SK-N-SH (cell line): ENCODE results near the gene SV2C. TPM values are rescaled to one million over a fixed set of nuclear protein-coding genes. Genes with fewer than 3 reads are reported as not detected.

Experiments
- CTCF ChIA-PET: fragments of 300-600, 350-600 bp; formaldehyde crosslinking; extraction: SDS; loops from one replicate; lab custom pipeline; 2021; lab: Yijun Ruan, JAX
- POLR2A ChIA-PET: fragments of 350-600 bp; sonication (Branson Sonifier 250); formaldehyde crosslinking; extraction: SDS; loops from one replicate; lab custom pipeline; 2020; ENCODE audit warnings: antibody characterized with exemption, inconsistent platforms; lab: Yijun Ruan, JAX
- DNase-seq: peaks from one replicate; pipeline ENCODE4 v3.0.0; 2012
- H2AFZ ChIP-seq: fragments of 200-600 bp; sonication (generic); 2 replicates; pipeline ENCODE4 v1.8.1; 2016; ENCODE audit warnings: antibody characterized with exemption, mild to moderate bottlenecking, low read depth
- H3F3A ChIP-seq: fragments of 200-600 bp; sonication (generic); replicated peaks from 2 replicates; pipeline ENCODE3; 2016; ENCODE audit warnings: antibody characterized with exemption, mild to moderate bottlenecking; ENCODE audit not compliant: insufficient read depth
- H3K27ac ChIP-seq, 2 experiments: fragments of 200-500 bp in 1 of 2; fragments of 200-600 bp in 1 of 2; sonication (Bioruptor generic) in 1 of 2; sonication (generic), shearing (Covaris generic) in 1 of 2; 2 replicates each; pipeline versions ENCODE4 v1.5.1 to v1.6.1; 2014 to 2016; ENCODE audit warnings: low read depth in 2 of 2, inconsistent platforms in 1 of 2, low read length in 1 of 2, mild to moderate bottlenecking in 1 of 2, mixed read lengths in 1 of 2
- H3K27me3 ChIP-seq: fragments of 200-600 bp; sonication (generic), shearing (Covaris generic); 2 replicates; pipeline ENCODE4 v1.6.1; 2016; ENCODE audit warnings: mixed run types; ENCODE audit not compliant: insufficient read depth
- H3K36me3 ChIP-seq, 2 experiments: fragments of 200-500 bp in 1 of 2; fragments of 200-600 bp in 1 of 2; sonication (Bioruptor generic) in 1 of 2; sonication (generic) in 1 of 2; replicated peaks in 1 of 2; 2 replicates each; pipeline versions ENCODE3 to v1.5.1; 2014 to 2016; ENCODE audit warnings: low read length in 1 of 2, mild to moderate bottlenecking in 1 of 2; ENCODE audit not compliant: insufficient read depth in 2 of 2, control insufficient read depth in 1 of 2
- H3K4me1 ChIP-seq, 2 experiments: fragments of 200-500 bp in 1 of 2; fragments of 200-600 bp in 1 of 2; sonication (Bioruptor generic) in 1 of 2; sonication (generic), shearing (Covaris generic) in 1 of 2; 2 replicates each; pipeline versions ENCODE4 v1.5.1 to v1.6.1; 2014 to 2016; ENCODE audit warnings: low read depth in 1 of 2, low read length in 1 of 2, mixed run types in 1 of 2; ENCODE audit not compliant: insufficient read depth in 2 of 2, control insufficient read depth in 1 of 2
- H3K4me2 ChIP-seq: fragments of 200-600 bp; sonication (generic), shearing (Covaris generic); 2 replicates; pipeline ENCODE4 v1.6.1; 2017; ENCODE audit warnings: mixed run types
- H3K4me3 ChIP-seq, 2 experiments: fragments of 200-500 bp in 1 of 2; fragments of 200-600 bp in 1 of 2; sonication (Bioruptor generic) in 1 of 2; sonication (generic), shearing (Covaris generic) in 1 of 2; 2 replicates each; pipeline versions ENCODE4 v1.5.1 to v1.8.1; 2014 to 2016; ENCODE audit warnings: low read depth in 2 of 2, inconsistent platforms in 1 of 2, low read length in 1 of 2, mild to moderate bottlenecking in 1 of 2, mixed read lengths in 1 of 2, moderate library complexity in 1 of 2
- H3K79me2 ChIP-seq: fragments of 200-600 bp; sonication (generic); 2 replicates; pipeline ENCODE4 v1.8.1; 2017; ENCODE audit warnings: mild to moderate bottlenecking; ENCODE audit not compliant: insufficient read depth
- H3K9ac ChIP-seq: fragments of 200-600 bp; sonication (generic); 2 replicates; pipeline ENCODE4 v1.6.1; 2017; ENCODE audit warnings: mixed run types
- H3K9me2 ChIP-seq: fragments of 200-600 bp; sonication (generic); 2 replicates; pipeline ENCODE4 v1.6.1; 2017; ENCODE audit warnings: mixed run types
- H3K9me3 ChIP-seq: fragments of 200-600 bp; sonication (generic); 2 replicates; pipeline ENCODE4 v1.6.1; 2017; ENCODE audit warnings: mixed run types, mild to moderate bottlenecking, moderate library complexity
- H4K20me1 ChIP-seq: fragments of 200-600 bp; sonication (generic); 2 replicates; pipeline ENCODE4 v1.6.1; 2017; ENCODE audit warnings: mild to moderate bottlenecking, mixed run types; ENCODE audit not compliant: insufficient read depth
- EZH2phosphoT487 ChIP-seq: fragments of 200-600 bp; sonication (generic); IDR thresholded peaks from 2 replicates; pipeline ENCODE4 v1.6.1; 2017; ENCODE audit warnings: low read depth, mixed run types, mild to moderate bottlenecking, antibody characterized with exemption, moderate library complexity, borderline replicate concordance
- FOSL2 ChIP-seq: IDR thresholded peaks from 2 replicates; pipeline ENCODE4 v1.4.0; 2012; ENCODE audit warnings: low read depth, mild to moderate bottlenecking, moderate library complexity, borderline replicate concordance
- GATA2 ChIP-seq: sonication (generic); formaldehyde crosslinking; IDR thresholded peaks from 2 replicates; pipeline ENCODE4 v1.5.0; 2020; ENCODE audit warnings: mild to moderate bottlenecking, missing genetic modification reagents
- JUND ChIP-seq: IDR thresholded peaks from 2 replicates; pipeline ENCODE4 v1.4.0; 2012
- MEF2A ChIP-seq: IDR thresholded peaks from 2 replicates; pipeline ENCODE4 v1.4.0; 2012; ENCODE audit warnings: low read depth, borderline replicate concordance
- MXI1 ChIP-seq: IDR thresholded peaks from 2 replicates; pipeline ENCODE4 v1.6.1; 2012; ENCODE audit warnings: mild to moderate bottlenecking, low read depth, low read length, improper control_type of control experiment
- NRF1 ChIP-seq: IDR thresholded peaks from 2 replicates; pipeline ENCODE4 v1.6.1; 2012; ENCODE audit warnings: low read depth, mild to moderate bottlenecking, low read length
- PBX3 ChIP-seq: IDR thresholded peaks from 2 replicates; pipeline ENCODE4; 2012
- POLR2AphosphoS5 ChIP-seq: IDR thresholded peaks from 2 replicates; pipeline ENCODE4 v1.6.1; 2012; ENCODE audit warnings: low read depth, low read length
- RCOR1 ChIP-seq: fragments of 150-350 bp; IDR thresholded peaks from 2 replicates; pipeline ENCODE4 v1.6.1; 2017; ENCODE audit warnings: antibody characterized with exemption, low read length
- REST ChIP-seq: IDR thresholded peaks from 2 replicates; pipeline ENCODE4 v1.6.1; 2012; ENCODE audit warnings: mild to moderate bottlenecking, low read depth, low read length, moderate library complexity
- RXRA ChIP-seq: IDR thresholded peaks from 2 replicates; pipeline ENCODE4 v1.4.0; 2012; ENCODE audit warnings: low read depth, mild to moderate bottlenecking, borderline replicate concordance
- SIN3A ChIP-seq: IDR thresholded peaks from 2 replicates; pipeline ENCODE4 v1.6.1; 2012; ENCODE audit warnings: low read depth, mild to moderate bottlenecking, low read length, moderate library complexity, borderline replicate concordance
- TAF1 ChIP-seq: IDR thresholded peaks from 2 replicates; pipeline ENCODE4 v1.6.1; 2012; ENCODE audit warnings: low read depth, mild to moderate bottlenecking, low read length, moderate library complexity, borderline replicate concordance
- TCF12 ChIP-seq: IDR thresholded peaks from 2 replicates; pipeline ENCODE4 v1.4.0; 2012
- TEAD4 ChIP-seq: IDR thresholded peaks from 2 replicates; pipeline ENCODE4 v1.4.0; 2012; ENCODE audit warnings: mild to moderate bottlenecking, borderline replicate concordance; ENCODE audit not compliant: insufficient read depth
- YY1 ChIP-seq: IDR thresholded peaks from 2 replicates; pipeline ENCODE4 v1.4.0; 2012; ENCODE audit warnings: low read depth, mild to moderate bottlenecking
- ZBTB33 ChIP-seq: IDR thresholded peaks from 2 replicates; pipeline ENCODE4 v1.4.0; 2012; ENCODE audit warnings: low read depth, borderline replicate concordance
- WGBS: methylation state at CpG from one replicate; pipeline ENCODE4 v1.1.6; 2017; ENCODE audit warnings: low lambda C conversion rate; 5-methylcytosine and 5-hydroxymethylcytosine counted together
- polyA plus RNA-seq, 3 experiments: library from polyadenylated mRNA; depleted of rRNA; stranded (reverse); fragments of >200 nt; gene quantifications; 2 replicates each; pipeline ENCODE4 v1.2.3, GENCODE V29; 2012

SV2C gene
- polyA plus RNA-seq, 1 of the 3 experiments (the other 2 are of a cell fraction): 0.05 TPM

GRCh38 chr5:76372323-76373054, 289.3 kb downstream of the SV2C start (continued):
- TF ChIP-seq PBX3 (peak; percentile 53), YY1 (no peak), TCF12 (peak; percentile 51; the same call in 1 of the 2 replicates), JUND (peak; percentile 93), GATA2 (no peak), EZH2phosphoT487 (no peak)

- TF ChIP-seq YY1 (no peak), FOSL2 (no peak), GATA2 (no peak), RCOR1 (no peak), REST (no peak), ZBTB33 (no peak), RXRA (no peak), MXI1 (no peak), NRF1 (no peak), MEF2A (no peak), JUND (no peak), TEAD4 (no peak), EZH2phosphoT487 (no peak), TCF12 (no peak), TAF1 (no peak), PBX3 (no peak), POLR2AphosphoS5 (no peak), SIN3A (no peak)
- Histone ChIP-seq H3K79me2 (no peaks in the 10 kb centered on the region), H4K20me1 (no peaks in the 10 kb centered on the region), H3K27ac (no peak overlapping the region), H3K9me2 (no peaks in the 10 kb centered on the region), H3F3A (peaks cover 6% of the 10 kb centered on the region), H3K4me1 (peaks cover 8 to 11% of the 10 kb centered on the region in 2 experiments; a peak in 3 of 4 replicates), H3K4me2 (no peak overlapping the region), H3K27me3 (no peaks in the 10 kb centered on the region; the same call in 1 of the 2 replicates), H3K36me3 (no peaks in the 10 kb centered on the region), H3K4me3 (no peak overlapping the region), H3K9me3 (no peaks in the 10 kb centered on the region), H2AFZ (no peak overlapping the region), H3K9ac (no peak overlapping the region)
- WGBS: 88% methylated on average over 3 of the region's 3 CpGs
- POLR2A ChIA-PET: interaction anchor here (0.5 kb wide), 1 partner anchor 410 kb away, joined by 4 read pairs; no protein-coding TSS in a partner anchor
- CTCF ChIA-PET: interaction anchor here (1.0 to 1.5 kb wide), 2 partner anchors 12 to 26 kb away, joined by 3 to 4 read pairs; partner anchors contain the start of gene IQGAP2
- no peak for DNase-seq
Observed at GRCh38 chr5:76376148-76376865, 293.1 kb downstream of the SV2C start.
